ENCODE results near the gene WDR75. TPM values are rescaled to one million over a fixed set of nuclear protein-coding genes. Genes with fewer than 3 reads are reported as not detected.
"Not testable (repeated sequence)": the region's sequence is repeated elsewhere in the genome, so short reads cannot be mapped to it uniquely, and the experiment has no call there.

Gene WDR75
- total RNA-seq, 1 experiment from 2014 or later = 53.8 TPM

DNA sequence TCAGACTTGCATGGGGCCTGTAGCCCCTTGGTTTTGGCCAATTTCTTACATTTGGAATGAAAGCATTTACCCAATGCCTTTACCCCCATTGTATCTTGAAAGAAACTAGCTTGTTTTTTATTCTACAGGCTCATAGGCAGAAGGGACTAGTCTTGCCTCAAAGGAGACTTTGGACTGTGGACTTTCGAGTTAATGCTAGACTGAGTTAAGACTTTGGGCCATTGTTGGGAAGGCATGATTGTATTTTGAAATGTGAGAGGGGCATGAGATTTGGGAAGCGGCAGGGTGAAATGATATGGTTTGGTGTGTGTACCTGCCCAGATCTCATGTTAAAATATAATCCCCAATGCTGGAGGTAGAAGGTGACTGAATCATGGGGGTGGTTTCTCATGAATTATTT lies 13.4 kb upstream of the WDR75 start:
- H3K27me3 Mint-ChIP-seq (ENCODE audit: unreplicated experiment) = peaks cover 12% of the 10 kb centered on the region
- no TSS peak for BruUV-seq (replicated peaks)
- no peak for TF ChIP-seq CTCF (IDR thresholded peaks at IDR 0.05; ENCODE audit: unreplicated experiment)
- intact Hi-C loops (cut with micrococcal nuclease; ENCODE audit: unreplicated experiment) = no loop called here
- CTCF ChIA-PET = interaction anchor here (0.7 kb wide), 1 partner anchor 12 kb away, joined by 3 read pairs; no protein-coding TSS in a partner anchor
- no peaks in the 10 kb centered on the region for H3K9me3 Mint-ChIP-seq (ENCODE audit: low read depth, unreplicated experiment)
- no peaks in the 10 kb centered on the region for H3K4me1 Mint-ChIP-seq (ENCODE audit: low read depth, unreplicated experiment)
- H3K36me3 Mint-ChIP-seq (ENCODE audit: insufficient read depth, unreplicated experiment) = no peaks in the 10 kb centered on the region
- no peak overlapping the region for H3K27ac Mint-ChIP-seq (ENCODE audit: unreplicated experiment)
- H3K4me3 Mint-ChIP-seq (ENCODE audit: low read depth, unreplicated experiment) = no peak overlapping the region
- DNase-seq = no peak

DNA sequence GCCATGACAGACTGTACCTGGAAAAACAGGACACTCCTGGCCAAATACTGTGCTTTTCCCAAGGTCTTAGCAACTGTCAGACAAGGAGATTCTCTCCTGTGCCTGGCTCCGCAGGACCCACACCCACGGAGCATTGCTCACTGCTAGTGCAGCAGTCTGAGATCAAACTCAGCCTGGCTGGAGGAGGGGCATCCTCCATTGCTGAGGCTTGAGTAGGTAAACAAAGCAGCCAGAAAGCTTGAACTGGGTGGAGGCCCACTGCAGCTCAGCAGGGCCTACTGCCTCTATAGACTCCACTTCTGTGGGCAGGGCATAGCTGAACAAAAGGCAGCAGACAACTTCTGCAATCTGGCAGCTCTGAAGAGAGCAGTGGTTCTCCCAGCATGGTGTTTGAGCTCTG lies 10.8 kb upstream of the WDR75 start:
- H3K36me3 Mint-ChIP-seq (ENCODE audit: insufficient read depth, unreplicated experiment); H3K4me3 Mint-ChIP-seq (ENCODE audit: low read depth, unreplicated experiment); intact Hi-C loops (cut with micrococcal nuclease; ENCODE audit: unreplicated experiment); CTCF ChIA-PET; DNase-seq; BruUV-seq (replicated peaks); H3K9me3 Mint-ChIP-seq (ENCODE audit: low read depth, unreplicated experiment); H3K4me1 Mint-ChIP-seq (ENCODE audit: low read depth, unreplicated experiment); H3K27ac Mint-ChIP-seq (ENCODE audit: unreplicated experiment): not testable (repeated sequence)
- H3K27me3 Mint-ChIP-seq (ENCODE audit: unreplicated experiment) = peaks cover 22% of the 10 kb centered on the region

- H3K36me3 Mint-ChIP-seq (ENCODE audit: insufficient read depth, unreplicated experiment); H3K4me1 Mint-ChIP-seq (ENCODE audit: low read depth, unreplicated experiment); CTCF ChIA-PET; DNase-seq; H3K27ac Mint-ChIP-seq (ENCODE audit: unreplicated experiment); H3K9me3 Mint-ChIP-seq (ENCODE audit: low read depth, unreplicated experiment); BruUV-seq (replicated peaks); intact Hi-C loops (cut with micrococcal nuclease; ENCODE audit: unreplicated experiment); H3K4me3 Mint-ChIP-seq (ENCODE audit: low read depth, unreplicated experiment): not testable (repeated sequence)
- peaks cover 22% of the 10 kb centered on the region for H3K27me3 Mint-ChIP-seq (ENCODE audit: unreplicated experiment)
These were observed 5.5 kb upstream of the WDR75 start for GRCh38 chr2:189435803-189436202.

- H3K9me3 Mint-ChIP-seq (ENCODE audit: low read depth, unreplicated experiment) = peaks cover 2% of the 10 kb centered on the region
- DNase-seq = no peak
- no peak for TF ChIP-seq CTCF (IDR thresholded peaks at IDR 0.05; ENCODE audit: unreplicated experiment)
- H3K27ac Mint-ChIP-seq (ENCODE audit: unreplicated experiment) = no peak overlapping the region
- H3K4me1 Mint-ChIP-seq (ENCODE audit: low read depth, unreplicated experiment) = no peaks in the 10 kb centered on the region
- H3K4me3 Mint-ChIP-seq (ENCODE audit: low read depth, unreplicated experiment) = no peak overlapping the region
- H3K27me3 Mint-ChIP-seq (ENCODE audit: unreplicated experiment) = peaks cover 9% of the 10 kb centered on the region
- H3K36me3 Mint-ChIP-seq (ENCODE audit: insufficient read depth, unreplicated experiment) = peaks cover 20% of the 10 kb centered on the region
- no TSS peak for BruUV-seq (replicated peaks)
- intact Hi-C loops (cut with micrococcal nuclease; ENCODE audit: unreplicated experiment) = no loop called here
- CTCF ChIA-PET = no interaction called here
These were observed 3.3 kb upstream of the WDR75 start for GRCh38 chr2:189437926-189438325.

DNA sequence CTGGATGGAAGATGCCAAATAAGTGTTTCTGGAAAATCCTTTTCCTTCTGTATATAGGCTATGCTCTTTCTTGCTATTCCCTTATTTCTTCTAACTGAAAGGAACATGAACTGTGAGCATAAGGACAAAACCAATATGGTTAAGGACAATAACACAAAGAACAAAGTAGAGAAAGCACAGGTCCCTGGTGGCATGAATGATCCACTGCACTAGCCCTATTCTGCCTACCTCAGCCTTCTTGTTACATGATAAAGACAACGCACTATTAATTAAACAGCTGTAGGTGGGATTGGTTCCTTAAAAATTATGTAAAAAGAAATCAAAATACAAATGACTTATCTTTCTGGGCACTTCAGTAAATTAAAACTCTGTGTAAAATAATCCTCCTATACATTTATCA lies 1.9 kb upstream of the WDR75 start:
- peak; percentile 22 for TF ChIP-seq CTCF (IDR thresholded peaks at IDR 0.05; ENCODE audit: unreplicated experiment)
- H3K4me3 Mint-ChIP-seq (ENCODE audit: low read depth, unreplicated experiment) = no peak overlapping the region
- H3K27me3 Mint-ChIP-seq (ENCODE audit: unreplicated experiment) = no peaks in the 10 kb centered on the region
- CTCF ChIA-PET = no interaction called here
- H3K36me3 Mint-ChIP-seq (ENCODE audit: insufficient read depth, unreplicated experiment) = peaks cover 20% of the 10 kb centered on the region
- no peak overlapping the region for H3K27ac Mint-ChIP-seq (ENCODE audit: unreplicated experiment)
- DNase-seq = no peak
- intact Hi-C loops (cut with micrococcal nuclease; ENCODE audit: unreplicated experiment) = no loop called here
- no TSS peak for BruUV-seq (replicated peaks)
- H3K4me1 Mint-ChIP-seq (ENCODE audit: low read depth, unreplicated experiment) = no peaks in the 10 kb centered on the region
- H3K9me3 Mint-ChIP-seq (ENCODE audit: low read depth, unreplicated experiment) = peaks cover 2% of the 10 kb centered on the region

Measured in Calu3 (cell line).